ENCODE results near the gene TRIB2.

TRIB2 gene

DNA sequence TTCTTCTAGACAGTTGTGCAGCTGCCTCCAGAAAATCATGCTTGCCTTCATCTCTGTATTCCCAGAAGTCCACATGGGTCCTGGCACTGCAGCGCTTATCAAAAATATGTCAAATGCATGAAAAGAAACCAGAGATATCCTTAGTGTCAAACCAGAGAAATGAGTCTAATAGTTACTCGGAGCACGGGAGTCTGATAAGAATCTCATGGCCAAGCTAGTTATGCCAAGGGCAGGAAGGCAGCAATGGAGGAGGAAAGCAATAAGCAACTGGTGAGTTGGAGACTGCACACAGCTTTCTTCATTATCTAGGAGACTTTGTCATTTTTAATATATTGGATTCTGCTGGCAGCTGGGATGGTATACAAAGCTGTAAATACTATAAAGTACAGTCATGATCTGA lies 38.6 kb downstream of the TRIB2 start:
- no peak for DNase-seq (ENCODE audit: low read depth)
- TF ChIP-seq MYC (IDR thresholded peaks at IDR 0.05; ENCODE audit: low read depth, low read length) = no peak
- TF ChIP-seq, protein P1, sequence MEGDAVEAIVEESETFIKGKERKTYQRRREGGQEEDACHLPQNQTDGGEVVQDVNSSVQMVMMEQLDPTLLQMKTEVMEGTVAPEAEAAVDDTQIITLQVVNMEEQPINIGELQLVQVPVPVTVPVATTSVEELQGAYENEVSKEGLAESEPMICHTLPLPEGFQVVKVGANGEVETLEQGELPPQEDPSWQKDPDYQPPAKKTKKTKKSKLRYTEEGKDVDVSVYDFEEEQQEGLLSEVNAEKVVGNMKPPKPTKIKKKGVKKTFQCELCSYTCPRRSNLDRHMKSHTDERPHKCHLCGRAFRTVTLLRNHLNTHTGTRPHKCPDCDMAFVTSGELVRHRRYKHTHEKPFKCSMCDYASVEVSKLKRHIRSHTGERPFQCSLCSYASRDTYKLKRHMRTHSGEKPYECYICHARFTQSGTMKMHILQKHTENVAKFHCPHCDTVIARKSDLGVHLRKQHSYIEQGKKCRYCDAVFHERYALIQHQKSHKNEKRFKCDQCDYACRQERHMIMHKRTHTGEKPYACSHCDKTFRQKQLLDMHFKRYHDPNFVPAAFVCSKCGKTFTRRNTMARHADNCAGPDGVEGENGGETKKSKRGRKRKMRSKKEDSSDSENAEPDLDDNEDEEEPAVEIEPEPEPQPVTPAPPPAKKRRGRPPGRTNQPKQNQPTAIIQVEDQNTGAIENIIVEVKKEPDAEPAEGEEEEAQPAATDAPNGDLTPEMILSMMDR (IDR thresholded peaks at IDR 0.05; ENCODE audit: low read depth, low read length) = no peak
- TF ChIP-seq POLR2A (IDR thresholded peaks at IDR 0.05; ENCODE audit: extremely low read depth, insufficient read length) = no peak
- TF ChIP-seq, protein P2, sequence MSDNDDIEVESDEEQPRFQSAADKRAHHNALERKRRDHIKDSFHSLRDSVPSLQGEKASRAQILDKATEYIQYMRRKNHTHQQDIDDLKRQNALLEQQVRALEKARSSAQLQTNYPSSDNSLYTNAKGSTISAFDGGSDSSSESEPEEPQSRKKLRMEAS (IDR thresholded peaks at IDR 0.05; ENCODE audit: low read depth, low read length) = no peak
- H3K4me3 ChIP-seq (ENCODE audit: low read depth, low read length) = no peak overlapping the region

GRCh38 chr2:12759248-12759647 lies 42.5 kb downstream of the TRIB2 start:
- no peak for DNase-seq (ENCODE audit: low read depth)
- no peak for TF ChIP-seq MYC (IDR thresholded peaks at IDR 0.05; ENCODE audit: low read depth, low read length)
- TF ChIP-seq, protein P1 (IDR thresholded peaks at IDR 0.05; ENCODE audit: low read depth, low read length) = no peak
- TF ChIP-seq, protein P2 (IDR thresholded peaks at IDR 0.05; ENCODE audit: low read depth, low read length) = no peak
- TF ChIP-seq POLR2A (IDR thresholded peaks at IDR 0.05; ENCODE audit: extremely low read depth, insufficient read length) = no peak
- no peak overlapping the region for H3K4me3 ChIP-seq (ENCODE audit: low read depth, low read length)

GRCh38 chr2:12761104-12761503 lies 44.4 kb downstream of the TRIB2 start:
- H3K4me3 ChIP-seq (ENCODE audit: low read depth, low read length) = no peak overlapping the region
- no peak for DNase-seq (ENCODE audit: low read depth)
- TF ChIP-seq POLR2A (IDR thresholded peaks at IDR 0.05; ENCODE audit: extremely low read depth, insufficient read length) (no peak), MYC (IDR thresholded peaks at IDR 0.05; ENCODE audit: low read depth, low read length) (no peak)
- TF ChIP-seq, protein P2 (IDR thresholded peaks at IDR 0.05; ENCODE audit: low read depth, low read length) = no peak
- TF ChIP-seq, protein P1 (IDR thresholded peaks at IDR 0.05; ENCODE audit: low read depth, low read length) = no peak

DNA sequence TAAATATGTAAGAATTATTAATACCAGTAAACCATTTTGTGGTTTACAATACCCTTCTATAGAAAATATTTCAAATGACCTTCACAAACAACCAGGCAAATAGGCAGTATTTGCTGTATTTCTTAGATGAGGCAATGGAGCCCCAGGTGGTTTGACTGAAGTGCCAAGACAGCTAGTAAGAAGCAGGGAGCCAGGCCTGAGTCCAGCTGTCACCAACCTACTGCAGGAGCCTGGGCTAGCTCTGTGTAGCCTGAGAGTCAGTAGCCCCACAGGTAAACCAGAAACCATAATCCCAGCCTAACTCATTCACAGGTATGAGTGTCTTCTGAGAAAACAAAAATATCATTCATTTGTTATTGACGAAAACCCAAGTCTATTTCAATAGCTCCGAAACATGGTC lies 45.6 kb downstream of the TRIB2 start:
- no peak for DNase-seq (ENCODE audit: low read depth)
- H3K4me3 ChIP-seq (ENCODE audit: low read depth, low read length) = no peak overlapping the region
- TF ChIP-seq MYC (IDR thresholded peaks at IDR 0.05; ENCODE audit: low read depth, low read length) (no peak), POLR2A (IDR thresholded peaks at IDR 0.05; ENCODE audit: extremely low read depth, insufficient read length) (no peak)
- TF ChIP-seq, protein P2 (IDR thresholded peaks at IDR 0.05; ENCODE audit: low read depth, low read length) = no peak
- TF ChIP-seq, protein P1 (IDR thresholded peaks at IDR 0.05; ENCODE audit: low read depth, low read length) = no peak

DNA sequence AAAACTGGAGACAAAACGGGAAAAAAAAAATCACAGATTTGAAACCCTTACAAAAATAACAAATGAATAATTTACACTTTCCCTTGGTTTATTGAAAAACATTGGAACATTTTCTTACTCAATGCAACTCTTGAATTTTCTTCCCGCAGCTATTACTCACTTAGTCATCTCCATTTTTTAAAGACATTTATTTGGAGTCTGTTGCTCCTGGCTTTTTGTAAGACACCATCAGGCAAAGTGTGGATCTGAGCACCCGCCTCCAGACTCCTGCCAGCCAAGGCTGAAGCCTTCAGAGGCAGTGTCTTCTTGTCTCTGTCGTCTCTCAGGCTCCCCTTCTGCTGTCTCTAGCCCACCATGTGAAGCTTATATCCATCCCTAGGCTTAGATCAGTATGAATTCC lies 46.2 kb downstream of the TRIB2 start:
- TF ChIP-seq, protein P2 (IDR thresholded peaks at IDR 0.05; ENCODE audit: low read depth, low read length) = no peak
- TF ChIP-seq, protein P1 (IDR thresholded peaks at IDR 0.05; ENCODE audit: low read depth, low read length) = no peak
- TF ChIP-seq MYC (IDR thresholded peaks at IDR 0.05; ENCODE audit: low read depth, low read length) (no peak), POLR2A (IDR thresholded peaks at IDR 0.05; ENCODE audit: extremely low read depth, insufficient read length) (no peak)
- no peak overlapping the region for H3K4me3 ChIP-seq (ENCODE audit: low read depth, low read length)
- DNase-seq (ENCODE audit: low read depth) = no peak

- TF ChIP-seq, protein P2 (IDR thresholded peaks at IDR 0.05; ENCODE audit: low read depth, low read length) = no peak
- TF ChIP-seq, protein P1 (IDR thresholded peaks at IDR 0.05; ENCODE audit: low read depth, low read length) = no peak
- no peak for TF ChIP-seq POLR2A (IDR thresholded peaks at IDR 0.05; ENCODE audit: extremely low read depth, insufficient read length)
- TF ChIP-seq MYC (IDR thresholded peaks at IDR 0.05; ENCODE audit: low read depth, low read length) = no peak
- no peak for DNase-seq (ENCODE audit: low read depth)
- no peak overlapping the region for H3K4me3 ChIP-seq (ENCODE audit: low read depth, low read length)
Measured at GRCh38 chr2:12763486-12763885, 46.8 kb downstream of the TRIB2 start.
